GM18526 (cell line): ENCODE results near the gene NCOA1.

Experiments used
- POLR2A ChIP-seq: IDR thresholded peaks from 3 replicates; pipeline ENCODE4 v1.6.1; 2011; ENCODE audit not compliant: insufficient read length; ENCODE audit errors: extremely low read depth

The NCOA1 gene

DNA sequence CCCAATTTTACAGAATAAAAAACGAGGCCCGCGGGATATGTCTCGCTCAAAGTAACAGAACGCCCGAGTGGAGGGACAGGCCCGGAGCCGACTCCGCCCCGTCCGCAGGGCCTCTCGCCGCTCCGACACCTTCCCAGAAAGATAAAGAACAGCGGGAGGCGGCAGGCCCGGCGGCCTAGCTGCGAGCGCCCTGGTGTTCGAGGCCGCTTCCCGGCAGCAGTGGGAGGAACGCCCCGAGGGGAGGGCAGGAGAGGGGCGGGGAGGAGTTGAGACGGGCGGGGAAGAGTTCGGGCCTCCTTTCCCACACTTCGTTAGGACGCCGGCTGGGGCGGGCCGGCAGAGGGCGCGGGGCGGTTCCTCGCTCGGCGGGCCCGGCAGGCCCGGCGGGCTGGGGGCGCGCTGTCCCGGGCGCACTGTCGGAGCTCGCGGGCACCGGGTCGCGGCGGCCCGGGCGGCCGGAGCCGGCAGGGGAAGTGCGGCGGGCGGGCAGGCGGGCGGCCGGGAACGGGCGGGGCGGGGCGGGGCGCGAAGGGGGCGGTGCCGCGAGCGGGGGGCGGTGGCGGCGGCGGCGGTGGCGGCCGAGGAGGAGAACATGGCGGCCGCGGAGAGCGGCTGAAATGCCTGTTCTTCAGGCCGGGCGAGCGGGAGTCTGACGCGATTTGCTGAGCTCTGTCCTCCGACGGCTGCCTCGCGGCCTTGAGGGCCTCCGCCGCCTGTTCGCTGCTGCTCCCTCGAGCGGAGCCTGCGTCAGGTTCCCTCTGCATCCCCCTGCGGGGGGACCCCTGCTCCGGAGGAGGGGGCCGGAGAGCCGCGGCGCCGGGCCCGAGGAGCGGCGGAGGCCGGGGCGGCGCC lies at the start of gene NCOA1:
TSS of gene NCOA1 (plus strand) at position 565 of the 852 bp plus-strand sequence. CDS start 167,424 bp downstream, outside the sequence.
- peak; percentile 47 for TF ChIP-seq POLR2A

DNA sequence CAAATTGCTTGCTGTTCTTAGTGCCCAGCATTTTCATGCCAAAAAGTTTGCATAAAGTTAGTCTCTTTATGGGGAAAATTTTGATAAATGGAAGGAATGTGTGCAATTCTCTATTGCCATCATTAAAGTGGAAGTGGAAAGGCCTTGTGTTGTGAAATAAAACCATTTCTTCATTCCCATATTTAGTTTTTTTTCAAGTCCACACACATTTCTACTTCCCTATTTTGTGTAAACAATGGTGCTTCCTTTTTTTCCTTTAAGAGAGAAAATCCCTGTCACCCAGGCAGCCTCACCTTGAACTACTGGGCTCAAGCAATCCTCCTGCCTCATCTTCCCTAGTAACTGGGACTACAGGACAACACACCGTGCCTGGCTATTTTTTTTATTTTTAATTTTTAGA lies 42.3 kb upstream of the NCOA1 start:
- no peak for TF ChIP-seq POLR2A

DNA sequence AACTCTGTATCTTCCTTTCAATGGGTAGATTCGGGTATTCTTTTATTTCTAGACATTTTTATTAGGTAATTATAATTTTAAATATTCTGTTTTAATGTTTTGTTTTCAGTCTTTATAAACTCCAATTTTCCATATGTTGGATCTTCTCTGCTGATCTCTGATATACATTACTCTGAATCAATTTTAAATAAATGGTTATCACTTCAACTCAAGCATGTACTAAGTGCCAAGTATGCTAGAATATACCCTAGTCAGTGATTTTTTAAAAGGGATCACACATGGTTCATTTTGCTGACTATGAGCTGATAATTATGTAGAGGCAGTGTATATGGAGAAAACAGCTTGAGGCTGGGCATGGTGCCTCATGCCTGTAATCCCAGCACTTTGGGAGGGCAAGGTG lies 41.7 kb upstream of the NCOA1 start:
- no peak for TF ChIP-seq POLR2A

- TF ChIP-seq POLR2A: no peak
Measured at GRCh38 chr2:24451805-24452501, 39.1 kb upstream of the NCOA1 start.

- no peak for TF ChIP-seq POLR2A
Measured at GRCh38 chr2:24452502-24452885, 38.6 kb upstream of the NCOA1 start.

GRCh38 chr2:24453379-24454073 lies 37.5 kb upstream of the NCOA1 start:
- no peak for TF ChIP-seq POLR2A

- no peak for TF ChIP-seq POLR2A
Measured at GRCh38 chr2:24454294-24454693, 36.8 kb upstream of the NCOA1 start.

- TF ChIP-seq POLR2A: no peak
Measured at GRCh38 chr2:24456599-24457556, 34.2 kb upstream of the NCOA1 start.

DNA sequence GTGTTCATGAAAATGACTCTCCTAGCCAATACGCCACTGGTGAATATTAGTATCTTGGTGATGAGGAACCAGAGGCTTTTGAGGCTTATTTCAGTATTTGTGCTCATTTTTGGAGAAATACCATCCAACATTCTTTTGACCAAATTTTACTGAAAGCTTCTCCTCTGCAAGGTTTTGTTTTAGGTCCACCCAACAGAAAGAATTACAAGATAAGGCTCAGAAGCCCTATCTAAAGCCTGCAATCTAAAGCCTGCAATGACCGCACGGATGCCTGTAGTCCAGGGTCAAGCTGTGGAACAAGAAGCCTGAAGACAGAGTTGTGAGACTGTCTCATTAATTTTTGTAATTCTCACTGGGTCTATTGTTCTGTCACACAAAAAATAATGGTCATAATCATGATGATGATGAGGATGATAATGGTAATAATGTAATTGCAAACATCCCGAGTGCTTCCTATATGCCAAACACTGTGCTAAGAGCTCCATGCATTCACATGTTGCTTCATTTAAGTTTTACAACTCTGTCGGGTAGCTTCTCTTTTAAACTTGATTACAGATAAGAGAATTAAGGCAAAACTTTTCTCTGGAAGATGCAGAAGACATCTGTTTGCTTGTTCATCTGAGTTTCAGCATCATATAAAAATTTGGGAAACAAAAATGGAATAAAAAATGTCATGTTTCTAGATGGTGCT lies 33.2 kb upstream of the NCOA1 start:
- no peak for TF ChIP-seq POLR2A

GRCh38 chr2:24459224-24460161 lies 31.6 kb upstream of the NCOA1 start:
- no peak for TF ChIP-seq POLR2A

DNA sequence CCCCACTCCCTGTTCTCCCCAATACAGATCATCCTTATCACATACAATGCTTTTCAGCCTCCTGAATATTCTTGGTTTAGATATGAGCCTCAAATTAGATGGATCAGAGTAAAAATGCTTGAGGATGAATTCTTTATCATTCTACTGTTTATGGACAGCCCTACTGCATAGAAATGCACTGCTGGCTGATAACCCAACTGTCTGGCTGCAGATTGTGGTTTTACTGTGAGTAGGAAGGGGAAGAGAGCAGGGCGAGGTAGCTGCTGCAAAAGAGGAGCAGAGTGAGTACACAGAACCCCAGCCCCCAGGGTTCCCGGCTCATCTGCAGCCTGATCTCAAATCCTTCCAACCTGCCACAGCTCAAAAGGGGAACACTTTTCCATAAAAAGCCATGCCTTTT lies 29.4 kb upstream of the NCOA1 start:
- no peak for TF ChIP-seq POLR2A

DNA sequence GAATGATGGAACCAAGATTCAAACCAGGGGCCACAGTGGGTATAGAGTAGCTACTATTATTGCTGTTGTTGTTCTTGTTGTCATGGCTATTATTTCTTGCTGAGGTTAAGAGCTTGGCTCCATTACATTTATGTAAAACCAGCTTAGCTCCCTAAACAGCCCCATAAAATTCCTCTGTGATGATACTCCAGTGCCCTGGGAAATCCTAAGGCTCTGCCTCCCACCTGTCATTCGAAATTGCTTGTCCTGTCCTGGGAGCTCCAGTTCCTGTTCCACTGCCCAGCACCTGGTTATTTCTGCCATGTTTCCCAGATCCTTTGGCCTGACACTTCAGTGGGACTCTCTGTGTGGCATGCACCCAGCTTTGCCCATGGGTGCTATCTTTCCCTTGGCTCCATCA lies 27.8 kb upstream of the NCOA1 start:
- TF ChIP-seq POLR2A: no peak
